Measurements from ENCODE around the gene GGCT. TPM values are rescaled to one million over a fixed set of nuclear protein-coding genes. Genes with fewer than 3 reads are reported as not detected.

GGCT gene
- total and polyA plus RNA-seq, 2 donors (not counting 3 experiments of a cell fraction or from before 2014, with no cell fraction given) = 21.1 to 44.3 TPM

DNA sequence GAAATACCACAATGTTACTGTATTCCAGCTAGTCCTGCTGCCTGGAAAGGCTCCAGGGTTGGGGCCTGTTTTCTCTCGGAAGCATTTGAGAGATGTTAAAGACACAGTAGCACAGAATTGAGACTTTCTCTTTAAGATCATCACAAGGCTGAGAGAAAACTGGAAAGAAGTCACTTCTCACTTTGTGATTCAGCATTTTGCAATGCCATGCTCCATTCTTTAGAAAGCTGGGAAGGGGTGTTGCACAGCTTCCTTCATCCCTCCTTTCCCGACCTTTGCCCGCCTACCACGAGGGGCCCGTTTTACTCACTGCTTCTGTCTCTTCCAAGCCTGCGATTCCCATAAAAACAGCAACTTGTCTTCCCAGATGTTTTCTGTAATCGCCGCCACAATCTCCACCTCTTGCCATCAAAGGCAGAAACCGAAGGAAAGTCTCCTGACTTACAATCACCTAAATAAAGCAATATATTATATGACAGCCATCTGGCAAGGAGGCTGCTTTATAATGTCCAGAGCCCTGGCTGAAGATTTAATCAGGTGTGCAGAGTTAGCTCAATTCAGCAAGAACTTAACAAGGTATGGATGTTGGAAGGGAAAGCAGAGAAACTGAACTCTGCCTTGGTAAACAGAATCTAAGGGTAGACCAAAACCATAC, 44.9 kb downstream of the GGCT start:
- TF ChIP-seq POLR2AphosphoS5 (IDR thresholded peaks at IDR 0.05; ENCODE audit: insufficient read depth, low read depth, low read length) (peak; percentile 37), MYC (IDR thresholded peaks at IDR 0.05; ENCODE audit: low read depth, low read length) (no peak)
- CTCF ChIA-PET = interaction anchor here (0.8 to 3.3 kb wide), 9 partner anchors 9 to 295 kb away, joined by 3 to 26 read pairs (median 7); partner anchors contain the start of gene NOD1
- no TSS peak for BruUV-seq (replicated peaks)
- DNase-seq (ENCODE audit: low read depth, low spot score) = peak; percentile 79
- H3K4me1 ChIP-seq (ENCODE audit: control insufficient read depth, extremely low read depth, insufficient read depth, low read length) = peaks cover 18% of the 10 kb centered on the region
- no peaks in the 10 kb centered on the region for H3K9me3 ChIP-seq (replicated peaks; ENCODE audit: control insufficient read depth, insufficient read depth, low read length)
- H3K79me2 ChIP-seq (ENCODE audit: control insufficient read depth, insufficient read depth, low read length) = peaks cover 16% of the 10 kb centered on the region
- POLR2A ChIA-PET = interaction anchor here (1.0 to 1.6 kb wide), 2 partner anchors 10 to 14 kb away, joined by 3 to 6 read pairs; no protein-coding TSS in a partner anchor
- peaks cover 12 to 29% of the 10 kb centered on the region in 2 experiments for H3K36me3 ChIP-seq (ENCODE audit: control insufficient read depth in 2 of 2, extremely low read depth in 1 of 2, insufficient read depth in 2 of 2, low read length in 2 of 2)
- H3K27ac ChIP-seq (ENCODE audit: insufficient read depth, low read depth, low read length) = peak overlapping the region; percentile 56
- peak; percentile 91 for FAIRE-seq
- H3K4me3 ChIP-seq (replicated peaks in 1 of 3; ENCODE audit: insufficient read depth in 1 of 3, low read depth in 1 of 3, low read length in 3 of 3) = no peak overlapping the region
- no peaks in the 10 kb centered on the region for H4K20me1 ChIP-seq (replicated peaks; ENCODE audit: control insufficient read depth, extremely low read depth, insufficient read depth, low read length)
- H3K9me1 ChIP-seq (replicated peaks; ENCODE audit: control insufficient read depth, extremely low read depth, insufficient read depth, low read length) = no peaks in the 10 kb centered on the region
- intact Hi-C loops (cut with micrococcal nuclease) (loop anchor here (1.0 to 2.0 kb wide), 2 partner anchors 10 to 175 kb away; partner anchors contain the start of gene ZNRF2), dilution Hi-C loops (cut with MboI; ENCODE audit: extremely low pct_ligation_motif_present, low sequenced_read_pairs) (no loop called here)
- H3K9ac ChIP-seq (replicated peaks; ENCODE audit: extremely low read depth, insufficient read depth, low read length) = peak overlapping the region; percentile 35
- H3K27me3 ChIP-seq (ENCODE audit: control insufficient read depth in 2 of 2, insufficient read depth in 2 of 2, low read length in 2 of 2) = no peaks in the 10 kb centered on the region
- peak overlapping the region; percentile 25 for H2AFZ ChIP-seq (ENCODE audit: low read depth, low read length)
- peak overlapping the region; percentile 55 for H3K4me2 ChIP-seq (ENCODE audit: insufficient read depth, low read length)

DNA sequence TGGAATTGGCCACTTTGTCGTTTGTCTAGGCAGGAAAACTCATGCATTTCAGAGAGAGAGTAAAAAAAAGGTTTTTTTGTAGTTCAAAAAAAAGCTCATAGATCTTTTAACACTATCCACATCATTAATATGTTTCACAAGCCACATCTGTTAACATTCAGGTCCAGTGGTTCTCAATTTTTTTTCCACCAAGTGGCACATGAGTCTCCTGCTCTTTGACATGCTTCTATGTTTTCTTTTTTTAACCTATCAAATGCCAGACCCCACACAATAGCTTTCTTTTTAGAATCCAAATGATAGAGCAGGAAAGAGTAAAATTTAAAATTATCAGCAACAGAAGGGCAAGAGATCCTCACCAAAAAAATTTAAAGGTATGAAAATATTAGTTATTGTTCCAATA, 46.3 kb downstream of the GGCT start:
- Histone ChIP-seq H3K4me2 (ENCODE audit: insufficient read depth, low read length) (no peak overlapping the region), H3K4me1 (ENCODE audit: control insufficient read depth, extremely low read depth, insufficient read depth, low read length) (peaks cover 18% of the 10 kb centered on the region), H3K27ac (ENCODE audit: insufficient read depth, low read depth, low read length) (no peak overlapping the region), H4K20me1 (replicated peaks; ENCODE audit: control insufficient read depth, extremely low read depth, insufficient read depth, low read length) (no peaks in the 10 kb centered on the region), H3K36me3 (ENCODE audit: control insufficient read depth in 2 of 2, extremely low read depth in 1 of 2, insufficient read depth in 2 of 2, low read length in 2 of 2) (peaks cover 12 to 33% of the 10 kb centered on the region in 2 experiments), H3K9me1 (replicated peaks; ENCODE audit: control insufficient read depth, extremely low read depth, insufficient read depth, low read length) (no peaks in the 10 kb centered on the region), H3K4me3 (replicated peaks in 1 of 3; ENCODE audit: insufficient read depth in 1 of 3, low read depth in 1 of 3, low read length in 3 of 3) (no peak overlapping the region), H2AFZ (ENCODE audit: low read depth, low read length) (no peak overlapping the region), H3K79me2 (ENCODE audit: control insufficient read depth, insufficient read depth, low read length) (peaks cover 6% of the 10 kb centered on the region), H3K27me3 (ENCODE audit: control insufficient read depth in 2 of 2, insufficient read depth in 2 of 2, low read length in 2 of 2) (no peaks in the 10 kb centered on the region), H3K9me3 (replicated peaks; ENCODE audit: control insufficient read depth, insufficient read depth, low read length) (no peaks in the 10 kb centered on the region), H3K9ac (replicated peaks; ENCODE audit: extremely low read depth, insufficient read depth, low read length) (no peak overlapping the region)
- DNase-seq (ENCODE audit: low read depth, low spot score) (no peak), FAIRE-seq (no peak)
- TF ChIP-seq GATA2 (IDR thresholded peaks at IDR 0.05; ENCODE audit: insufficient read depth, insufficient read length, low read depth, low read length) = no peak
- dilution Hi-C loops (cut with MboI; ENCODE audit: extremely low pct_ligation_motif_present, low sequenced_read_pairs) = no loop called here
- BruUV-seq (replicated peaks) = no TSS peak
- intact Hi-C loops (cut with micrococcal nuclease) = loop anchor here (2.0 kb wide), 1 partner anchor 174 kb away; the partner anchor contains the start of gene ZNRF2
- ChIA-PET POLR2A (no interaction called here), CTCF (interaction anchor here (2.4 to 3.3 kb wide), 3 partner anchors 9 to 105 kb away, joined by 7 to 16 read pairs (median 9); no protein-coding TSS in a partner anchor)
